ENCODE data around the gene TMEM132D.

The TMEM132D gene

GRCh38 chr12:129585296-129585695, 318.5 kb downstream of the TMEM132D start:
- no peaks in the 10 kb centered on the region for H3K36me3 ChIP-seq (ENCODE audit: control insufficient read depth in 1 of 2, insufficient read depth in 2 of 2, low read length in 2 of 2)
- H3K4me3 ChIP-seq (ENCODE audit: low read depth in 1 of 2, low read length in 2 of 2): no peak overlapping the region
- H3K4me1 ChIP-seq (ENCODE audit: control insufficient read depth in 1 of 2, insufficient read depth in 2 of 2, low read length in 2 of 2): no peaks in the 10 kb centered on the region

DNA sequence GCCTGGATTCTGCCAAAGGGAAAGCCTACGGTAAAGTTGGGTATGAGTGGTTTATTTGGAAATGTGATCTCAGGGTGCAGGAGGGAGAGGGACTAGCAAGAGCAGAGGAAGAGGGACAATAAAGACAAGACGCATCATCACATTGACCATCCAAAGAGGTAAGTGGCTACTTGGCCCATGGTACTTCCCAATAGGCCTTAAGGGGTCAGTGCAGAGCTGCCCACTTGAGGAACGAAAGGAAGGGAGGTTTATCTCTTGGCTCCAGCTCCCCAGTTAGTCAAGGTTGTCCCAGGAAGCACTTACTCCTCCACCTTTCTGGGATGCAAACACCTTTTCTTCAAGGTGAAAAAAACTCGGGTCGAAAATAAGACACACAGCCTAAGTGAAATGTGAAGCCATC, 323.9 kb downstream of the TMEM132D start:
- Histone ChIP-seq H3K4me1 (ENCODE audit: control insufficient read depth in 1 of 2, insufficient read depth in 2 of 2, low read length in 2 of 2) (no peaks in the 10 kb centered on the region), H3K36me3 (ENCODE audit: control insufficient read depth in 1 of 2, insufficient read depth in 2 of 2, low read length in 2 of 2) (no peaks in the 10 kb centered on the region), H3K27ac (ENCODE audit: low read length) (no peak overlapping the region), H3K27me3 (ENCODE audit: low read depth, low read length) (no peaks in the 10 kb centered on the region), H3K9me3 (ENCODE audit: control insufficient read depth in 1 of 2, low read length in 2 of 2) (no peaks in the 10 kb centered on the region), H3K4me3 (ENCODE audit: low read depth in 1 of 2, low read length in 2 of 2) (no peak overlapping the region)

More at GRCh38 chr12:129585296-129585695, 318.5 kb downstream of the TMEM132D start:
- H3K27ac ChIP-seq (ENCODE audit: low read length): no peak overlapping the region
- H3K27me3 ChIP-seq (ENCODE audit: low read depth, low read length): no peaks in the 10 kb centered on the region
- peaks cover 0 to 8% of the 10 kb centered on the region in 2 donors for H3K9me3 ChIP-seq (ENCODE audit: control insufficient read depth in 1 of 2, low read length in 2 of 2)

DNA sequence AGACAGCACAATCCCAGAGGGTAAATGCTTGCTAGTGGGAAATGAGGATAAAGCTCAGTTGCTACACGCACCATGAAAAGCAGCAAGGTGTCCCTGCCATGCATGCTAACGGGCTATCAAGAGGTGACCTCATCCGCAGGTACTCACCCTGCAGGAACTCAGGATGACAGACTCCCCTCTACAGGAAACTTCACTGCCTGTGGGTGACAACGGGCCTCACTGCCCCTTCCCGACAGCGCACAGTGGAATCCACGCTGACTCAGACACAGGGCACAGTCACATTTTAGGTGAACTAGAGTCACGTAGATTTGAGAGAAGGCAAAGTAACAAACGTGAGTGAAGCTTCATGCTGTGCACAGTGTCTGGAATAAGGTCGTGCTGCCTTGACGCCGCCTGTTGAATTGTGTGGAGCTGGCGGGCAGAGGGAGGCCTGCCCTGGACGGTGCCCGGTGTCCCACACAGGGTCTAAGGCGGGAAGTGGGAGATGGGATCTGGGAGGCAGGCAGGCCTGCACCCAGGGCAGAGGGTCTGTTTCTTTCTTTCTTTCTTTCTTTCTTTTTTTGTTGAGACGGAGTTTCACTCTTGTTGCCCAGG, 331.8 kb downstream of the TMEM132D start:
- no peak overlapping the region for H3K4me3 ChIP-seq (ENCODE audit: low read depth in 1 of 2, low read length in 2 of 2)
- no peaks in the 10 kb centered on the region for H3K27me3 ChIP-seq (ENCODE audit: low read depth, low read length)
- no peaks in the 10 kb centered on the region for H3K4me1 ChIP-seq (ENCODE audit: control insufficient read depth in 1 of 2, insufficient read depth in 2 of 2, low read length in 2 of 2)
- no peaks in the 10 kb centered on the region for H3K9me3 ChIP-seq (ENCODE audit: control insufficient read depth in 1 of 2, low read length in 2 of 2)
- no peaks in the 10 kb centered on the region for H3K36me3 ChIP-seq (ENCODE audit: control insufficient read depth in 1 of 2, insufficient read depth in 2 of 2, low read length in 2 of 2)
- no peak overlapping the region for H3K27ac ChIP-seq (ENCODE audit: low read length)

GRCh38 chr12:129570796-129571400, 332.9 kb downstream of the TMEM132D start:
- no peaks in the 10 kb centered on the region for H3K4me1 ChIP-seq (ENCODE audit: control insufficient read depth in 1 of 2, insufficient read depth in 2 of 2, low read length in 2 of 2)
- no peak overlapping the region for H3K27ac ChIP-seq (ENCODE audit: low read length)
- no peaks in the 10 kb centered on the region for H3K27me3 ChIP-seq (ENCODE audit: low read depth, low read length)
- H3K4me3 ChIP-seq (ENCODE audit: low read depth in 1 of 2, low read length in 2 of 2): no peak overlapping the region
- H3K36me3 ChIP-seq (ENCODE audit: control insufficient read depth in 1 of 2, insufficient read depth in 2 of 2, low read length in 2 of 2): no peaks in the 10 kb centered on the region
- H3K9me3 ChIP-seq (ENCODE audit: control insufficient read depth in 1 of 2, low read length in 2 of 2): no peaks in the 10 kb centered on the region

- H3K4me3 ChIP-seq (ENCODE audit: low read depth in 1 of 2, low read length in 2 of 2): no peak overlapping the region
- H3K27ac ChIP-seq (ENCODE audit: low read length): no peak overlapping the region
- no peaks in the 10 kb centered on the region for H3K36me3 ChIP-seq (ENCODE audit: control insufficient read depth in 1 of 2, insufficient read depth in 2 of 2, low read length in 2 of 2)
- no peaks in the 10 kb centered on the region for H3K4me1 ChIP-seq (ENCODE audit: control insufficient read depth in 1 of 2, insufficient read depth in 2 of 2, low read length in 2 of 2)
- no peaks in the 10 kb centered on the region for H3K27me3 ChIP-seq (ENCODE audit: low read depth, low read length)
- H3K9me3 ChIP-seq (ENCODE audit: control insufficient read depth in 1 of 2, low read length in 2 of 2): no peaks in the 10 kb centered on the region
Observed at GRCh38 chr12:129566800-129567199, 337.0 kb downstream of the TMEM132D start.

- Histone ChIP-seq H3K36me3 (ENCODE audit: control insufficient read depth in 1 of 2, insufficient read depth in 2 of 2, low read length in 2 of 2) (no peaks in the 10 kb centered on the region), H3K27ac (ENCODE audit: low read length) (no peak overlapping the region), H3K27me3 (ENCODE audit: low read depth, low read length) (no peaks in the 10 kb centered on the region)
Observed at GRCh38 chr12:129564768-129565167, 339.1 kb downstream of the TMEM132D start.

DNA sequence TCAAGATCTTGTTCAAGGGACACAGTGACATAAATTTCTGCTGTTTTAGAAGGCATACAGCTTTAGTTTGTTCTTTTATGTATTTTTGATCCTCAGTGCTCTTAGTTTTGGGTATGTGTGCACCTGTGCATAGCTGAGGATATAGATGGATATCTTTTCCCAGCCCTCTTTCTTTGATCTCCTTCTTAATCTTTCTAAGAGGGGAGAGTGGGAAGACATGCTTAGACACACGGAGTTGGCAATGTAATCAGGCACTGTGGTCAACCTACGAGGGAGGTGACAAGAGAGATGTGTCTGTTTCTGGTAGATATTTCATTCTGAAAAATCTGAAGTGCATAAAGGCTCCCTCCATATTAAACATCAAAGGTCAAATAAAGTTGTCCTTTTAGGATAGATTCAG, 340.6 kb downstream of the TMEM132D start:
- H3K36me3 ChIP-seq (ENCODE audit: control insufficient read depth in 1 of 2, insufficient read depth in 2 of 2, low read length in 2 of 2): no peaks in the 10 kb centered on the region
- no peak overlapping the region for H3K4me3 ChIP-seq (ENCODE audit: low read depth in 1 of 2, low read length in 2 of 2)
- no peaks in the 10 kb centered on the region for H3K9me3 ChIP-seq (ENCODE audit: control insufficient read depth in 1 of 2, low read length in 2 of 2)
- H3K27me3 ChIP-seq (ENCODE audit: low read depth, low read length): no peaks in the 10 kb centered on the region
- H3K4me1 ChIP-seq (ENCODE audit: control insufficient read depth in 1 of 2, insufficient read depth in 2 of 2, low read length in 2 of 2): no peaks in the 10 kb centered on the region
- no peak overlapping the region for H3K27ac ChIP-seq (ENCODE audit: low read length)

More at GRCh38 chr12:129564768-129565167, 339.1 kb downstream of the TMEM132D start:
- no peak overlapping the region for H3K4me3 ChIP-seq (ENCODE audit: low read depth in 1 of 2, low read length in 2 of 2)
- H3K4me1 ChIP-seq (ENCODE audit: control insufficient read depth in 1 of 2, insufficient read depth in 2 of 2, low read length in 2 of 2): no peaks in the 10 kb centered on the region
- no peaks in the 10 kb centered on the region for H3K9me3 ChIP-seq (ENCODE audit: control insufficient read depth in 1 of 2, low read length in 2 of 2)

DNA sequence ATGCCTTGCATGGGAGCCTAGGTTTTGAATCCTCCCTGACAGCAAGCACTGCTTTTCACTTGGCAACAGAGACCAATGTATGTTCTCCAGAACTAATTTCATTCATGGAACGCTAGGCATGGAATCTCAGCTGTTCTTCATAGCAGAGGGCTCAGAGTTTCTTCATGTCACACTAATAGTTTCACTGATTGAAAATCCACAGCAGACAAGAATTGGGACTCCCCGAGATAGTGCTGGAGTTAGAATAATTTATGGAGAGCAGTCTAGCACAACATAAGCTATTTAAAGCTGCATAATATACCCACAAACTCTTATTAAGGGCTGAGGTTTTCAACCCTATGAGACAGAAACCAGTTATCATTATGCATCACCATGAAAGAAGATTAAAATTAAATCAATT, 342.5 kb downstream of the TMEM132D start:
- Histone ChIP-seq H3K27ac (ENCODE audit: low read length) (no peak overlapping the region), H3K4me3 (ENCODE audit: low read depth in 1 of 2, low read length in 2 of 2) (no peak overlapping the region), H3K27me3 (ENCODE audit: low read depth, low read length) (no peaks in the 10 kb centered on the region), H3K36me3 (ENCODE audit: control insufficient read depth in 1 of 2, insufficient read depth in 2 of 2, low read length in 2 of 2) (no peaks in the 10 kb centered on the region), H3K4me1 (ENCODE audit: control insufficient read depth in 1 of 2, insufficient read depth in 2 of 2, low read length in 2 of 2) (no peaks in the 10 kb centered on the region), H3K9me3 (ENCODE audit: control insufficient read depth in 1 of 2, low read length in 2 of 2) (no peaks in the 10 kb centered on the region)

- H3K27me3 ChIP-seq (ENCODE audit: low read depth, low read length): no peaks in the 10 kb centered on the region
- no peak overlapping the region for H3K4me3 ChIP-seq (ENCODE audit: low read depth in 1 of 2, low read length in 2 of 2)
- H3K9me3 ChIP-seq (ENCODE audit: control insufficient read depth in 1 of 2, low read length in 2 of 2): no peaks in the 10 kb centered on the region
- no peaks in the 10 kb centered on the region for H3K36me3 ChIP-seq (ENCODE audit: control insufficient read depth in 1 of 2, insufficient read depth in 2 of 2, low read length in 2 of 2)
- H3K27ac ChIP-seq (ENCODE audit: low read length): no peak overlapping the region
- no peaks in the 10 kb centered on the region for H3K4me1 ChIP-seq (ENCODE audit: control insufficient read depth in 1 of 2, insufficient read depth in 2 of 2, low read length in 2 of 2)
Observed at GRCh38 chr12:129559776-129560175, 344.0 kb downstream of the TMEM132D start.

- no peak overlapping the region for H3K27ac ChIP-seq (ENCODE audit: low read length)
- no peak overlapping the region for H3K4me3 ChIP-seq (ENCODE audit: low read depth in 1 of 2, low read length in 2 of 2)
- H3K9me3 ChIP-seq (ENCODE audit: control insufficient read depth in 1 of 2, low read length in 2 of 2): peaks cover 0 to 4% of the 10 kb centered on the region in 2 donors
- H3K36me3 ChIP-seq (ENCODE audit: control insufficient read depth in 1 of 2, insufficient read depth in 2 of 2, low read length in 2 of 2): no peaks in the 10 kb centered on the region
- no peaks in the 10 kb centered on the region for H3K27me3 ChIP-seq (ENCODE audit: low read depth, low read length)
- no peaks in the 10 kb centered on the region for H3K4me1 ChIP-seq (ENCODE audit: control insufficient read depth in 1 of 2, insufficient read depth in 2 of 2, low read length in 2 of 2)
Observed at GRCh38 chr12:129558036-129558435, 345.8 kb downstream of the TMEM132D start.

- no peaks in the 10 kb centered on the region for H3K36me3 ChIP-seq (ENCODE audit: control insufficient read depth in 1 of 2, insufficient read depth in 2 of 2, low read length in 2 of 2)
- no peaks in the 10 kb centered on the region for H3K27me3 ChIP-seq (ENCODE audit: low read depth, low read length)
- peaks cover 0 to 4% of the 10 kb centered on the region in 2 donors for H3K9me3 ChIP-seq (ENCODE audit: control insufficient read depth in 1 of 2, low read length in 2 of 2)
- H3K27ac ChIP-seq (ENCODE audit: low read length): no peak overlapping the region
- H3K4me1 ChIP-seq (ENCODE audit: control insufficient read depth in 1 of 2, insufficient read depth in 2 of 2, low read length in 2 of 2): no peaks in the 10 kb centered on the region
- H3K4me3 ChIP-seq (ENCODE audit: low read depth in 1 of 2, low read length in 2 of 2): no peak overlapping the region
Observed at GRCh38 chr12:129556082-129556481, 347.7 kb downstream of the TMEM132D start.
